Trophoblast cell (in vitro differentiated cells and primary cell): ENCODE measurements around the gene SLC6A2. TPM values are rescaled to one million over a fixed set of nuclear protein-coding genes. Genes with fewer than 3 reads are reported as not detected.
A peak's percentile ranks its signal among the peaks of the same experiment; 100 is the strongest.
"Not testable (repeated sequence)": the region's sequence is repeated elsewhere in the genome, so short reads cannot be mapped to it uniquely, and the experiment has no call there.

Experiments
- DNase-seq, 2 donors: peaks; one replicate each; pipeline ENCODE4 v3.0.0-alpha.2; 2016
- H2AFZ ChIP-seq: 2 replicates; pipeline ENCODE4 v1.6.1; 2013; ENCODE audit warnings: low read length, moderate library complexity, mild to moderate bottlenecking; ENCODE audit not compliant: insufficient read depth, poor library complexity
- H2AK5ac ChIP-seq: 2 replicates; pipeline ENCODE4 v1.6.1; 2013; ENCODE audit warnings: mild to moderate bottlenecking, low read length
- H2BK120ac ChIP-seq: 2 replicates; pipeline ENCODE4 v1.6.1; 2013; ENCODE audit warnings: low read length, mild to moderate bottlenecking, moderate library complexity; ENCODE audit not compliant: insufficient read depth, poor library complexity
- H2BK12ac ChIP-seq: 2 replicates; pipeline ENCODE4 v1.6.1; 2013; ENCODE audit warnings: mild to moderate bottlenecking, low read length, moderate library complexity
- H2BK5ac ChIP-seq: 2 replicates; pipeline ENCODE4 v1.6.1; 2013; ENCODE audit warnings: low read length, low read depth, moderate library complexity, mild to moderate bottlenecking; ENCODE audit not compliant: poor library complexity
- H3K14ac ChIP-seq: 2 replicates; pipeline ENCODE4 v1.6.1; 2013; ENCODE audit warnings: mild to moderate bottlenecking, low read length
- H3K18ac ChIP-seq: 2 replicates; pipeline ENCODE4 v1.6.1; 2013; ENCODE audit warnings: mild to moderate bottlenecking, low read length
- H3K23ac ChIP-seq: 2 replicates; pipeline ENCODE4 v1.6.1; 2013; ENCODE audit warnings: low read length
- H3K27ac ChIP-seq: 2 replicates; pipeline ENCODE4 v1.5.1; 2013; ENCODE audit warnings: low read depth, mild to moderate bottlenecking, inconsistent platforms, low read length, moderate library complexity
- H3K27me3 ChIP-seq: 2 replicates; pipeline ENCODE4 v1.6.1; 2013; ENCODE audit warnings: inconsistent platforms, mild to moderate bottlenecking, low read length, moderate library complexity; ENCODE audit not compliant: insufficient read depth
- H3K36me3 ChIP-seq, 2 experiments: 1 replicate in 1 of 2; 2 replicates in 1 of 2; pipeline ENCODE4 v1.6.1; 2013; ENCODE audit warnings: low read length in 2 of 2, mild to moderate bottlenecking in 2 of 2, moderate library complexity in 1 of 2; ENCODE audit not compliant: insufficient read depth in 2 of 2, control insufficient read depth in 1 of 2
- H3K4ac ChIP-seq: 2 replicates; pipeline ENCODE4 v1.6.1; 2013; ENCODE audit warnings: low read depth, mild to moderate bottlenecking, low read length, moderate library complexity
- H3K4me1 ChIP-seq, 2 experiments: 1 replicate in 1 of 2; 2 replicates in 1 of 2; pipeline ENCODE4 v1.6.1; 2013; ENCODE audit warnings: low read length in 2 of 2, mild to moderate bottlenecking in 2 of 2, moderate library complexity in 1 of 2; ENCODE audit not compliant: insufficient read depth in 2 of 2, control insufficient read depth in 1 of 2
- H3K4me2 ChIP-seq: 2 replicates; pipeline ENCODE4 v1.6.1; 2013; ENCODE audit warnings: inconsistent platforms, mild to moderate bottlenecking, low read length, moderate library complexity
- H3K4me3 ChIP-seq: 2 replicates; pipeline ENCODE4 v1.5.1; 2013; ENCODE audit warnings: mild to moderate bottlenecking, low read depth, low read length, inconsistent platforms
- H3K79me1 ChIP-seq: one replicate; pipeline ENCODE4 v1.6.1; 2013; ENCODE audit warnings: low read length
- H3K79me2 ChIP-seq: 2 replicates; pipeline ENCODE4 v1.6.1; 2013; ENCODE audit warnings: low read length, mild to moderate bottlenecking; ENCODE audit not compliant: control insufficient read depth, insufficient read depth, poor library complexity
- H3K9ac ChIP-seq: 2 replicates; pipeline ENCODE4 v1.6.1; 2013; ENCODE audit warnings: mild to moderate bottlenecking, low read length
- H3K9me3 ChIP-seq: 2 replicates; pipeline ENCODE4 v1.6.1; 2013; ENCODE audit warnings: low read depth, mild to moderate bottlenecking, control low read depth, inconsistent platforms, low read length; ENCODE audit not compliant: insufficient read depth
- H4K12ac ChIP-seq: 2 replicates; pipeline ENCODE4 v1.6.1; 2013; ENCODE audit warnings: low read depth, mild to moderate bottlenecking, low read length, moderate library complexity
- H4K8ac ChIP-seq: 2 replicates; pipeline ENCODE4 v1.6.1; 2013; ENCODE audit warnings: low read depth, mild to moderate bottlenecking, low read length, moderate library complexity
- H4K91ac ChIP-seq: one replicate; pipeline ENCODE4 v1.6.1; 2013; ENCODE audit warnings: low read depth, mild to moderate bottlenecking, low read length, moderate library complexity
- WGBS: extraction: QIAGEN DNeasy Blood & Tissue Kit; methylation state at CpG from one replicate; pipeline ENCODE4 v1.1.7; 2013; ENCODE audit warnings: missing lambda C conversion rate; ENCODE audit not compliant: insufficient read length, insufficient coverage; ENCODE audit errors: extremely low coverage; 5-methylcytosine and 5-hydroxymethylcytosine counted together
- polyA plus RNA-seq: library from polyadenylated mRNA; stranded (reverse); fragments of 200-250 nt; gene quantifications from 2 replicates; pipeline ENCODE4 v1.2.3, GENCODE V29; 2013

Gene SLC6A2
- 0.72 and 0.88 TPM in 2 replicates for polyA plus RNA-seq

DNA sequence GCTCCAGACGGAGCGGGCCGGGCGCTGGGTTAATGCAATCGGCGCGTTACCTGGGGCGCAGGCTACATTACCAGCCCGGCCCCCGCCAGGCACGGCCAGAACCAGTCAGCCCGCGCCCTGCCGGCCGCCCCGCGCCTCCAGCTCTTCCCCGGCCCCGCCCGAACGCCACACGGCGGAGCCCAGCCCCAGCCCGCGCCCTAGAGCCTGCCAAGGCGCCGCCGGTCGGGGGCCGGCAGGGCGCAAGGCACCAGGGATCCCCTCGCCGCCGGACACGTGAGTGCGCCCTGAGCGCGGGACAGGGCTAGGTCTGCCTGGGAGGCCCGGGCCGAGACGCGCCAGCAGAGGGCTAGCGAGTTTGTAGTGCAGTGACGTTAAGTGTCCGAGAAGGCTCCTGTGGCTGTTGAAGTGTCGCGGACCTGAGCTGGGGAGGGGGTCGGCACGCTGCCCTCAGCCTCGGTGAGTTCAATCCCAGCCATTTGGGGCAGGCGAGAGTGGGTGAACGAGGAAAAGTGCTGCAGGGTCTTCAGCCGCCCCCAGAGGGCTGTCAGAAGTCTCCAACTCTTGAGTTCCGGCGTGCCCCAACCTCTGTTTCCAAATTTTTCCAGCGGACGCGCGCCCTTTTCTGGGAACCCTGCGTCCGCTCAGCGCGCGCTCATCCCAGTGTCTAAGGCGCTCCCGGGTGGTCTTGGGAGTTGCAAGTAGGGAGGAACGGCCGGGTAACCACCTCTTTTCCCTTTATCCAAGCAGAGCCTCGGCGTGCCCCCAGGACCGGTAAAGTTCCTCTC, at the start of gene SLC6A2:
TSS of gene SLC6A2 (plus strand) at position 92 of the 785 bp plus-strand sequence. CDS start 707 bp downstream, outside the sequence.
- Histone ChIP-seq H3K27me3 (peaks cover 38% of the 10 kb centered on the region), H3K14ac (no peak within 1 kb of the TSS), H2BK12ac (no peak within 1 kb of the TSS), H4K91ac (no peak within 1 kb of the TSS), H2BK120ac (no peak within 1 kb of the TSS), H3K27ac (no peak within 1 kb of the TSS), H4K12ac (no peak within 1 kb of the TSS), H3K79me2 (no peaks in the 10 kb centered on the region), H3K18ac (peak within 1 kb of the TSS; percentile 14), H3K4me1 (peaks cover 14 to 17% of the 10 kb centered on the region in 2 experiments), H3K9ac (no peak within 1 kb of the TSS), H3K4me3 (peak within 1 kb of the TSS; percentile 46), H3K4ac (no peak within 1 kb of the TSS), H3K9me3 (peaks cover 5% of the 10 kb centered on the region), H2AFZ (no peak within 1 kb of the TSS), H2AK5ac (no peak within 1 kb of the TSS), H2BK5ac (no peak within 1 kb of the TSS), H3K23ac (no peak within 1 kb of the TSS), H3K36me3 (no peaks in the 10 kb centered on the region), H4K8ac (no peak within 1 kb of the TSS), H3K79me1 (peaks cover 2% of the 10 kb centered on the region), H3K4me2 (peak within 1 kb of the TSS; percentile 82)
- WGBS, result no CpG with 5 or more reads among the region's 71 CpGs
- DNase-seq, result peak; percentile 58 to 75

DNA sequence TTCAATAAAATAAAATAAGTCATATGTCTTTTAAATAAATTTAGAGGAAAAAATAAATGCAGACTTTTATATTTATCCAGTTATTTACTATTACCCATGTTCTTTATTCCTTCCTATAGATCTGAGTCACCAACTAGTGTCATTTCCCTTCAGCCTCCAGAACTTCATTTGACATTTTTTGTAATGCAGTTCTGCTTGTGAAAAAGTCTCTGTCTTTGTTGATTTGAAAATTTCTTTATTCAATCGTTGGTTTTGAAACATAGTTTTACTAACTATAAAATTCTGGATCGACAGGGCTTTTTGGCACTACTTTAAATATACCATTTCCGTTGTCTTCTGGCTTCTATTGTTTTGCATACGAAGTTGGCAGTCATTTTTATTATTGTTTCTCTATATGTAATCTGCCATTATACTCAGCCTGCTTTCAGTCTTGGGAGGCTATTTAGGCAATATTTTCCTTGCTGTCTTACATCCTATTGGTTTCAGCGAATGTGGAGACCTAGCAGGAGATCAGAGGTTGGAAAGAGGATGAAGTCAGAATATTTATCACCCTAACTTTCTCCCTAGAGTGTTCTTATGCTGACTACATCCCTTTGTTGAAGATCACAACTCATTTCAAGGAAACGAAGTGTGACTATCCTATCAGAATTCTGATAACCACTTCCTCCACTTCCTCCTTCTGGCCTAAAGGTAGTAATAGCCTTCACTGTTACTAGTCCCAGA, 42.0 kb upstream of the SLC6A2 start:
- Histone ChIP-seq H3K79me2 (no peaks in the 10 kb centered on the region), H3K18ac (no peak overlapping the region), H4K91ac (no peak overlapping the region), H2BK5ac (no peak overlapping the region), H3K4me2 (no peak overlapping the region), H2AFZ (no peak overlapping the region), H3K4ac (no peak overlapping the region), H3K14ac (no peak overlapping the region), H2BK12ac (no peak overlapping the region), H3K4me3 (no peak overlapping the region), H3K27ac (no peak overlapping the region), H2BK120ac (no peak overlapping the region), H3K27me3 (no peaks in the 10 kb centered on the region), H3K79me1 (no peaks in the 10 kb centered on the region), H2AK5ac (no peak overlapping the region), H3K9ac (no peak overlapping the region), H4K12ac (no peak overlapping the region), H3K4me1 (no peaks in the 10 kb centered on the region), H3K23ac (no peak overlapping the region), H4K8ac (no peak overlapping the region), H3K9me3 (peaks cover 1% of the 10 kb centered on the region), H3K36me3 (no peaks in the 10 kb centered on the region)
- no CpG with 5 or more reads among the region's 6 CpGs for WGBS
- no peak for DNase-seq

DNA sequence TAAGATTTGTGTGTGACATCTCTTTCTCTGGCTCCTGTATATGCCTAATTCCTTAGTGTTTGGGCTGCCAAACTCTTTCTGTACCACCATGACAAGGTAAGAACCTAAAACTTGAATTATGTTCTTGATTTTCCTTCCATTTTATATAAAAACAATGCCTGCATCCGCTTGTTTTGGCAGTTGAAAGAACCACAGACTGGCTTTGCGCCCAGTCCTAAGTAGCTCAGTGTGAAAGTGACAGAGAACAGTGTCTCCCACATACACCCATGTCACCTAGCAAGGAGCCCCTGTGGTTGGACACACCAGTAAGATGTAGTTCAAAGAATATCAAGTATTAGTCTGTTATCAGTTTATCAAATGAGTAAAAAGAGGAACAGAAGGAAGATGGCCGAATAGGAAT, 40.7 kb upstream of the SLC6A2 start:
- Histone ChIP-seq H3K4me1 (no peaks in the 10 kb centered on the region), H2BK5ac (no peak overlapping the region), H3K14ac (no peak overlapping the region), H4K8ac (no peak overlapping the region), H3K27me3 (no peaks in the 10 kb centered on the region), H3K4me2 (no peak overlapping the region), H3K9me3 (peaks cover 1% of the 10 kb centered on the region), H3K4ac (no peak overlapping the region), H3K18ac (no peak overlapping the region), H3K79me2 (no peaks in the 10 kb centered on the region), H3K79me1 (no peaks in the 10 kb centered on the region), H3K36me3 (no peaks in the 10 kb centered on the region), H3K23ac (no peak overlapping the region), H2BK120ac (no peak overlapping the region), H4K91ac (no peak overlapping the region), H2AK5ac (no peak overlapping the region), H2BK12ac (no peak overlapping the region), H3K9ac (no peak overlapping the region), H3K27ac (no peak overlapping the region), H4K12ac (no peak overlapping the region), H2AFZ (no peak overlapping the region), H3K4me3 (no peak overlapping the region)
- no peak for DNase-seq
- WGBS, result no CpG with 5 or more reads among the region's 3 CpGs

DNA sequence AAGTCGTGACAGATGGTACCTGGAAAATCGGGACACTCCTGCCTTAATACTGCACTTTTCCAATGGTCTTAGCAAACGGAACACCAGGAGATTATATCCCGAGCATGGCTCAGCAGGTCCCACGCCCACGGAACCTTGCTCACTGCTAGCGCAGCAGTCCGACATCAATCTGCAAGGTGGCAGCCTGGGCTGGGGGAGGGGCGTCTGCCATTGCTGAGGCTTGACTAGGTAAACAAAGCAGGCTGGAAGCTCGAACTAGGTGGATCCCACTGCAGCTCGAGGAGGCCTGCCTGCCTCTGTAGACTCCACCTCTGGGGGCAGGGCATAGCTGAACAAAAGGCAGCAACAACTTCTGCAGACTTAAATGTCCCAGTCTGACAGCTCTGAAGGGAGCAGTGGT, 40.1 kb upstream of the SLC6A2 start:
- H3K9ac ChIP-seq, H2BK5ac ChIP-seq, H3K23ac ChIP-seq, H3K18ac ChIP-seq, DNase-seq, H2AK5ac ChIP-seq, H4K8ac ChIP-seq, H3K4me1 ChIP-seq, H4K12ac ChIP-seq, H3K79me2 ChIP-seq, H2AFZ ChIP-seq, H2BK120ac ChIP-seq, H3K14ac ChIP-seq, H3K27me3 ChIP-seq, H3K79me1 ChIP-seq, H4K91ac ChIP-seq, H3K4me3 ChIP-seq, H3K4ac ChIP-seq, H3K9me3 ChIP-seq, H3K36me3 ChIP-seq, H3K4me2 ChIP-seq, H3K27ac ChIP-seq, H2BK12ac ChIP-seq: not testable (repeated sequence)
- WGBS, result no CpG with 5 or more reads among the region's 11 CpGs
